Keratinocyte (primary cell): ENCODE data around the gene JCAD. TPM values are rescaled to one million over a fixed set of nuclear protein-coding genes. Genes with fewer than 3 reads are reported as not detected.

Source experiments
- DNase-seq: peaks from one replicate; pipeline ENCODE4 v3.0.0-alpha.2; 2011; ENCODE audit warnings: low read depth, missing footprints, low spot score
- FAIRE-seq: peaks from 2 replicates; lab custom pipeline; 2011; peaks lifted over from hg19 to GRCh38; lab: Jason Lieb, UNC
- H2AFZ ChIP-seq: 2 replicates; pipeline ENCODE4 v1.6.0; 2012; ENCODE audit warnings: low read length, control low read depth, inconsistent platforms; ENCODE audit not compliant: control insufficient read depth
- H3K27ac ChIP-seq: 2 replicates; pipeline ENCODE4 v1.5.1; 2011; ENCODE audit warnings: low read length; ENCODE audit not compliant: control insufficient read depth, insufficient read depth
- H3K27me3 ChIP-seq: 3 replicates; pipeline ENCODE4 v1.6.0; 2011; ENCODE audit warnings: low read length; ENCODE audit not compliant: control insufficient read depth, insufficient read depth; ENCODE audit errors: extremely low read depth
- H3K36me3 ChIP-seq, 2 experiments: 2 replicates in 1 of 2; 3 replicates in 1 of 2; pipeline ENCODE4 v1.5.1; 2011; ENCODE audit warnings: low read length in 2 of 2, mild to moderate bottlenecking in 1 of 2; ENCODE audit not compliant: control insufficient read depth in 2 of 2, insufficient read depth in 2 of 2; ENCODE audit errors: extremely low read depth in 1 of 2
- H3K4me1 ChIP-seq: 3 replicates; pipeline ENCODE4 v1.5.1; 2011; ENCODE audit warnings: low read length; ENCODE audit not compliant: control insufficient read depth, insufficient read depth; ENCODE audit errors: extremely low read depth
- H3K4me2 ChIP-seq: 3 replicates; pipeline ENCODE4 v1.6.0; 2011; ENCODE audit warnings: low read depth, low read length; ENCODE audit not compliant: control insufficient read depth, insufficient read depth; ENCODE audit errors: extremely low read depth
- H3K4me3 ChIP-seq, 3 experiments: fragments of 200-600 bp in 1 of 3; sonication (generic) in 1 of 3; 2 replicates in 2 of 3; 3 replicates in 1 of 3; pipeline ENCODE4 v1.5.1; 2011 to 2016; ENCODE audit warnings: low read length in 3 of 3, mild to moderate bottlenecking in 3 of 3, control low read depth in 2 of 3, inconsistent platforms in 1 of 3, low read depth in 1 of 3, mixed read lengths in 1 of 3, mixed run types in 1 of 3, moderate library complexity in 1 of 3; ENCODE audit not compliant: control insufficient read depth in 2 of 3, insufficient read depth in 2 of 3; ENCODE audit errors: extremely low read depth in 1 of 3
- H3K79me2 ChIP-seq: 2 replicates; pipeline ENCODE4 v1.6.0; 2012; ENCODE audit warnings: low read length; ENCODE audit not compliant: control insufficient read depth, insufficient read depth
- H3K9ac ChIP-seq: 3 replicates; pipeline ENCODE4 v1.6.0; 2011; ENCODE audit warnings: low read length; ENCODE audit not compliant: control insufficient read depth, insufficient read depth; ENCODE audit errors: extremely low read depth
- H3K9me1 ChIP-seq: 3 replicates; pipeline ENCODE4 v1.6.0; 2011; ENCODE audit warnings: low read length; ENCODE audit not compliant: control insufficient read depth, insufficient read depth; ENCODE audit errors: extremely low read depth
- H3K9me3 ChIP-seq: 2 replicates; pipeline ENCODE4 v1.5.1; 2012; ENCODE audit warnings: low read depth, low read length; ENCODE audit not compliant: control insufficient read depth
- H4K20me1 ChIP-seq: 3 replicates; pipeline ENCODE4 v1.6.0; 2011; ENCODE audit warnings: low read length; ENCODE audit not compliant: control insufficient read depth, insufficient read depth; ENCODE audit errors: extremely low read depth
- CTCF ChIP-seq, 3 experiments: IDR thresholded peaks in 1 of 3; conservative IDR thresholded peaks in 1 of 3; optimal IDR thresholded peaks in 1 of 3; 2 replicates in 2 of 3; 3 replicates in 1 of 3; pipeline versions ENCODE3 to v1.5.1; 2011; ENCODE audit warnings: low read length in 3 of 3, mild to moderate bottlenecking in 3 of 3, moderate library complexity in 2 of 3, control low read depth in 1 of 3, inconsistent platforms in 1 of 3; ENCODE audit not compliant: insufficient read depth in 2 of 3; ENCODE audit errors: extremely low read depth in 1 of 3
- EZH2 ChIP-seq: IDR thresholded peaks from one replicate; pipeline ENCODE4 v1.6.1; 2012; ENCODE audit warnings: inconsistent platforms, mild to moderate bottlenecking, low read length, moderate library complexity
- dilution Hi-C: fragments of 300-500 bp; cut with MboI; formaldehyde crosslinking; loops from one replicate; pipeline ENCODE4 v1.7.0; 2020; ENCODE audit warnings: low sequenced_read_pairs; ENCODE audit not compliant: extremely low pct_ligation_motif_present
- polyA plus RNA-seq, 5 experiments: library from polyadenylated mRNA; depleted of rRNA in 3 of 5; stranded (reverse) in 3 of 5; stranded (forward) in 1 of 5; unstranded in 1 of 5; fragments of >200 nt; gene quantifications; 1 replicate in 1 of 5; 2 replicates in 3 of 5; 3 replicates in 1 of 5; pipeline versions ENCODE4 v1.2.1 to v1.2.3, GENCODE V29; 2011 to 2012; ENCODE audit warnings: missing spikeins in 2 of 5, low read depth in 1 of 5, low replicate concordance in 1 of 5

JCAD gene
- polyA plus RNA-seq, 1 donor (not counting 4 experiments of a cell fraction or from before 2014, with no cell fraction given): 0.10 TPM

DNA sequence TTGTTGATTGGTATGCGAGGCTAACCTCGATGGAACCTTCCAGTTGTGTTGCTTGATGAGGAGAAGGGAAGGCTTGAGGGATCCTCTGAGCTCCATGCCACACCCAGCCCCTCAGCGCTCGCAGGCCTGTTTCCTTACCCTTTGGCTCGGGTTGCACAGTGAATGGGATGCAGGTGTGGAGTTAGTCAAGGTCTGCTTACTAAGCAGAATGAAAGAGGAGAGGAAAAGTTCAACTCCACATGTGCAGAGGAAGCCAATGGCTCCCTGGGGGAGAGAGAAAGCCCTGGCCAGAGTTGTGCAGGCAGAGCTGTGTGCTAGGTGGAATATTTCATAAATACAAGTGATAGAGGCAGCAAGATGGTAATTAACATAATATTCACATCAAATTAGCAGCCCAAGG, 85.5 kb downstream of the JCAD start:
- Histone ChIP-seq H3K4me2 (no peak overlapping the region), H3K27me3 (no peaks in the 10 kb centered on the region), H4K20me1 (no peaks in the 10 kb centered on the region), H3K4me1 (no peaks in the 10 kb centered on the region), H3K27ac (no peak overlapping the region), H2AFZ (no peak overlapping the region), H3K9ac (no peak overlapping the region), H3K9me3 (no peaks in the 10 kb centered on the region), H3K36me3 (no peaks in the 10 kb centered on the region), H3K79me2 (no peaks in the 10 kb centered on the region), H3K9me1 (no peaks in the 10 kb centered on the region), H3K4me3 (no peak overlapping the region)
- DNase-seq: no peak
- no peak for FAIRE-seq
- no peak for TF ChIP-seq EZH2
- no peak for TF ChIP-seq CTCF (optimal IDR thresholded peaks at IDR 0.05 in 1 of 3, IDR thresholded peaks at IDR 0.05 in 1 of 3, conservative IDR thresholded peaks at IDR 0.05 in 1 of 3; ENCODE audit: extremely low read depth in 1 of 3, insufficient read depth in 2 of 3, low read length in 3 of 3)
- dilution Hi-C loops: no loop called here

GRCh38 chr10:29970576-29970975, 88.8 kb downstream of the JCAD start:
- Histone ChIP-seq H3K27me3 (no peaks in the 10 kb centered on the region), H3K9me3 (no peaks in the 10 kb centered on the region), H3K4me2 (no peak overlapping the region), H3K4me3 (no peak overlapping the region), H3K9me1 (no peaks in the 10 kb centered on the region), H3K27ac (no peak overlapping the region), H2AFZ (no peak overlapping the region), H4K20me1 (no peaks in the 10 kb centered on the region), H3K4me1 (no peaks in the 10 kb centered on the region), H3K36me3 (no peaks in the 10 kb centered on the region), H3K9ac (no peak overlapping the region), H3K79me2 (no peaks in the 10 kb centered on the region)
- TF ChIP-seq CTCF (optimal IDR thresholded peaks at IDR 0.05 in 1 of 3, IDR thresholded peaks at IDR 0.05 in 1 of 3, conservative IDR thresholded peaks at IDR 0.05 in 1 of 3; ENCODE audit: extremely low read depth in 1 of 3, insufficient read depth in 2 of 3, low read length in 3 of 3) (no peak), EZH2 (no peak)
- FAIRE-seq (no peak), DNase-seq (no peak)
- dilution Hi-C loops: no loop called here
